Sigmoid colon (tissue), 3 donors: ENCODE data around the gene FFAR2.

Experiments used
- CTCF ChIP-seq, 4 experiments: fragments of 450-650 bp in 3 of 4; fragments of 200-600 bp in 1 of 4; IDR thresholded peaks; one replicate each; pipeline ENCODE4 v1.5.1; 2016 to 2019; ENCODE audit warnings: antibody characterized with exemption in 4 of 4, mild to moderate bottlenecking in 3 of 4, moderate library complexity in 2 of 4
- POLR2A ChIP-seq, 2 donors: fragments of 450-650 bp; IDR thresholded peaks; one replicate each; pipeline ENCODE4 v1.6.1; 2016; ENCODE audit warnings: antibody characterized with exemption in 2 of 2, mild to moderate bottlenecking in 2 of 2, moderate library complexity in 2 of 2

DNA sequence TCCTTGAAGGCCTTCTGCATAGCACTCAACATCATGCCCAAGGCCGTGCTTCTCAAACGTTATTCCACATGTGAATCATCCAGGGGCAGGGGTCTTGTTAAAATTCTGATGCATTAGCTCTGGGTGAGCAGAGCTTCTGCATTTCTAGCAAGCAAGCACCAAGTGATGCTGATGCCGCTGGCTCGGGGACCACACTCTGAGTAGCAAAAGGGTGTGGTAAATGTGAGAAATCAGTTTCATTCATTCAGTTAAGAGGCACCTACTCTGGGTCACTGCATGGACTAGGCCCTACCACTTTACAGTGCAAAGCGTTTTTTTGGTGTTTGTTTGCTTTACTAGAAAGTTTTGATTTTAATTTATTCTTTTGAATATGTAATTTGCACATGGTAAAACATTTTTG is 35.0 kb downstream of the FFAR2 start:
- TF ChIP-seq POLR2A (IDR thresholded peaks at IDR 0.05) (no peak), CTCF (IDR thresholded peaks at IDR 0.05) (no peak)
